K562 (cell line): ENCODE data around the gene ARFGEF3. TPM values are rescaled to one million over a fixed set of nuclear protein-coding genes. Genes with fewer than 3 reads are reported as not detected.

Experiments
- ATAC-seq: fragments of 200-7000 bp; cut with Tn5 transposase; 3 replicates; pipeline ENCODE4 v1.9.1; 2020; ENCODE audit warnings: moderate library complexity
- BruUV-seq: library from RNA; stranded (reverse); fragments of 400-500 nt; replicated peaks from 2 replicates; lab custom pipeline; 2021; lab: Mats Ljungman, UMichigan
- CTCF ChIA-PET: fragments of 300-600 bp; formaldehyde crosslinking; extraction: SDS; loops from one replicate; lab custom pipeline; 2021; ENCODE audit warnings: low intra/inter-chr PET ratio; lab: Yijun Ruan, JAX
- POLR2A ChIA-PET: fragments of 300-600, 350-650 bp; sonication (Branson Sonifier 250); formaldehyde crosslinking; extraction: SDS; loops from one replicate; lab custom pipeline; 2021; ENCODE audit warnings: antibody characterized with exemption, inconsistent platforms; lab: Yijun Ruan, JAX
- DNase-seq, 4 experiments: peaks; one replicate each; pipeline versions ENCODE4 v3.0.0 to v3.0.0-alpha.2; 2011 to 2018; ENCODE audit warnings: low spot score in 3 of 4, mixed read lengths in 3 of 4; ENCODE audit errors: extremely low read depth in 1 of 4
- FAIRE-seq: peaks from 2 replicates; lab custom pipeline; 2011; peaks lifted over from hg19 to GRCh38; lab: Jason Lieb, UNC
- H2AFZ ChIP-seq: 2 replicates; pipeline ENCODE4 v1.6.0; 2011; ENCODE audit warnings: low read depth, low read length, control low read depth, inconsistent platforms
- H3K27ac ChIP-seq: fragments of 200-600 bp; 3 replicates; pipeline ENCODE4 v1.8.0; 2011; ENCODE audit warnings: low read depth, mild to moderate bottlenecking, control low read depth, inconsistent platforms, low read length, moderate library complexity, mixed read lengths; ENCODE audit errors: extremely low read depth
- H3K27me3 ChIP-seq, 2 experiments: fragments of 300-600 bp in 1 of 2; 2 replicates in 1 of 2; 3 replicates in 1 of 2; pipeline versions ENCODE4 v1.6.0 to v1.8.0; 2011; ENCODE audit warnings: inconsistent platforms in 2 of 2, low read length in 2 of 2, mild to moderate bottlenecking in 1 of 2, mixed read lengths in 1 of 2, moderate library complexity in 1 of 2; ENCODE audit not compliant: control insufficient read depth in 2 of 2, insufficient read depth in 2 of 2
- H3K36me3 ChIP-seq: fragments of 300-600 bp; 3 replicates; pipeline ENCODE4 v1.8.0; 2011; ENCODE audit warnings: mild to moderate bottlenecking, low read length, inconsistent platforms; ENCODE audit not compliant: control insufficient read depth, insufficient read depth
- H3K4me1 ChIP-seq, 2 experiments: fragments of 200-600 bp in 1 of 2; replicated peaks in 1 of 2; 2 replicates in 1 of 2; 3 replicates in 1 of 2; pipeline versions ENCODE4 v1.5.1 to v1.8.0; 2011; ENCODE audit warnings: inconsistent platforms in 2 of 2, low read length in 2 of 2, mild to moderate bottlenecking in 1 of 2, mixed read lengths in 1 of 2, moderate library complexity in 1 of 2; ENCODE audit not compliant: control insufficient read depth in 2 of 2, insufficient read depth in 2 of 2
- H3K4me2 ChIP-seq: 2 replicates; pipeline ENCODE4 v1.6.1; 2011; ENCODE audit warnings: low read length, control low read depth, inconsistent platforms, mixed read lengths; ENCODE audit not compliant: insufficient read depth
- H3K4me3 ChIP-seq: fragments of 200-600 bp; sonication (generic), shearing (Covaris generic); 2 replicates; pipeline ENCODE4 v1.5.1; 2016; ENCODE audit warnings: control low read depth, inconsistent platforms
- H3K79me2 ChIP-seq: fragments of 200-600 bp; 3 replicates; pipeline ENCODE4 v1.8.0; 2011; ENCODE audit warnings: low read length, inconsistent platforms; ENCODE audit not compliant: control insufficient read depth, insufficient read depth
- H3K9ac ChIP-seq, 2 experiments: 2 replicates each; pipeline versions ENCODE4 v1.6.0 to v1.6.1; 2011; ENCODE audit warnings: low read depth in 2 of 2, low read length in 2 of 2, control low read depth in 1 of 2, inconsistent platforms in 1 of 2, mild to moderate bottlenecking in 1 of 2, mixed read lengths in 1 of 2; ENCODE audit not compliant: insufficient read depth in 1 of 2
- H3K9me1 ChIP-seq: one replicate; pipeline ENCODE4 v1.6.0; 2011; ENCODE audit warnings: inconsistent platforms, mild to moderate bottlenecking, low read length, moderate library complexity; ENCODE audit not compliant: control insufficient read depth, insufficient read depth
- H3K9me3 ChIP-seq: replicated peaks from 2 replicates; pipeline ENCODE4 v1.5.1; 2011; ENCODE audit warnings: low read depth, low read length, inconsistent platforms; ENCODE audit not compliant: control insufficient read depth, insufficient read depth
- H4K20me1 ChIP-seq: replicated peaks from 2 replicates; pipeline ENCODE4 v1.6.1; 2011; ENCODE audit warnings: low read length, inconsistent platforms, mixed read lengths; ENCODE audit not compliant: control insufficient read depth, insufficient read depth
- CTCFL ChIP-seq: IDR thresholded peaks from 2 replicates; pipeline ENCODE4 v1.6.1; 2011; ENCODE audit warnings: borderline replicate concordance, low read depth, mild to moderate bottlenecking, moderate library complexity, low read length; ENCODE audit not compliant: insufficient read depth, poor library complexity, severe bottlenecking
- EZH2 ChIP-seq: IDR thresholded peaks from 2 replicates; pipeline ENCODE4 v1.6.1; 2012; ENCODE audit warnings: low read depth, mild to moderate bottlenecking, inconsistent platforms, low read length, borderline replicate concordance
- GTF3C2 ChIP-seq: IDR thresholded peaks from 3 replicates; pipeline ENCODE4 v1.6.1; 2011; ENCODE audit warnings: borderline replicate concordance, mild to moderate bottlenecking, moderate library complexity; ENCODE audit not compliant: insufficient read length; ENCODE audit errors: extremely low read depth
- ILK ChIP-seq: fragments of 450-650 bp; IDR thresholded peaks from 2 replicates; pipeline ENCODE4 v1.6.1; 2016; ENCODE audit warnings: missing genetic modification characterization, low read depth, mild to moderate bottlenecking, missing compliant biosample characterization, moderate library complexity, borderline replicate concordance
- NRF1 ChIP-seq, 2 experiments: fragments of 450-650 bp; IDR thresholded peaks in 1 of 2; conservative IDR thresholded peaks in 1 of 2; 2 replicates each; pipeline ENCODE4 v1.6.1; 2014; ENCODE audit warnings: mild to moderate bottlenecking in 2 of 2
- SREBF1 ChIP-seq: fragments of 150-350 bp; IDR thresholded peaks from 2 replicates; pipeline ENCODE4 v1.6.1; 2014; ENCODE audit warnings: antibody characterized with exemption, low read depth, low read length, borderline replicate concordance
- VEZF1 ChIP-seq: fragments of 200-800 bp; sonication (Bioruptor generic); IDR thresholded peaks from 2 replicates; pipeline ENCODE4 v1.6.1; 2017; ENCODE audit warnings: missing genetic modification characterization, missing compliant biosample characterization
- ZBTB7A ChIP-seq: IDR thresholded peaks from 2 replicates; pipeline ENCODE4 v1.6.1; 2011; ENCODE audit warnings: low read depth, mild to moderate bottlenecking, low read length, moderate library complexity, borderline replicate concordance; ENCODE audit not compliant: control insufficient read depth
- ZNF668 ChIP-seq: fragments of 250-450 bp; sonication (Bioruptor Pico); IDR thresholded peaks from 2 replicates; pipeline ENCODE4 v1.8.0; 2022; ENCODE audit warnings: mild to moderate bottlenecking, inconsistent platforms
- WGBS: fragments of 100-300 bp; shearing (Covaris generic); methylation state at CpG from one replicate; pipeline ENCODE4 v1.1.6; 2016; ENCODE audit warnings: low coverage, mixed read lengths; ENCODE audit not compliant: insufficient coverage; ENCODE audit errors: missing lambda C conversion rate; 5-methylcytosine and 5-hydroxymethylcytosine counted together
- in situ Hi-C: fragments of 300-500 bp; cut with MboI; formaldehyde crosslinking; loops from 4 replicates; pipeline ENCODE4 v1.15.0; 2018; ENCODE audit warnings: inconsistent platforms, mixed read lengths
- intact Hi-C: fragments of 100-400 bp; cut with micrococcal nuclease; formaldehyde crosslinking; loops from 2 replicates; pipeline ENCODE4 v1.14.2; 2022
- polyA plus RNA-seq, 8 experiments: library from polyadenylated mRNA; depleted of rRNA in 4 of 8; stranded (reverse) in 5 of 8; unstranded in 3 of 8; fragments of >200 nt; fragmentation: Nextera tagmentation in 2 of 8; fragmentation: Illumina TruSeq in 1 of 8; extraction: Ambion mirVana in 2 of 8; extraction: Trizol in 1 of 8; gene quantifications; 2 replicates each; pipeline versions ENCODE4 v1.2.1 to v1.2.3, GENCODE V29; 2011 to 2014; ENCODE audit warnings: inconsistent platforms in 1 of 8, missing spikeins in 1 of 8
- total RNA-seq, 7 experiments: library from RNA; depleted of rRNA in 6 of 7; stranded (reverse); fragments of >200 nt in 6 of 7; fragmentation: Illumina TruSeq in 2 of 7; extraction: Trizol in 2 of 7; gene quantifications; 2 replicates each; pipeline versions ENCODE4 v1.2.1 to v1.2.3, GENCODE V29; 2011 to 2021; ENCODE audit warnings: low replicate concordance in 1 of 7

The ARFGEF3 gene
- total and polyA plus RNA-seq, 9 of the 15 experiments (the other 6 are each of a cell fraction or from before 2014, with no cell fraction given) = under 0.01 to 0.02 TPM; not detected in 7

GRCh38 chr6:138245751-138246150 lies 84.0 kb downstream of the ARFGEF3 start:
- ChIA-PET POLR2A (interaction anchor here (0.5 kb wide), 1 partner anchor 184 kb away, joined by 3 read pairs; no protein-coding TSS in a partner anchor), CTCF (no interaction called here)
- Histone ChIP-seq H3K9me3 (no peaks in the 10 kb centered on the region), H3K4me1 (no peaks in the 10 kb centered on the region), H3K27me3 (peaks cover 8 to 11% of the 10 kb centered on the region in 2 experiments), H3K4me3 (no peak overlapping the region), H3K9ac (no peak overlapping the region), H3K27ac (no peak overlapping the region), H3K79me2 (no peaks in the 10 kb centered on the region), H3K36me3 (no peaks in the 10 kb centered on the region), H3K9me1 (no peaks in the 10 kb centered on the region), H3K4me2 (no peak overlapping the region), H2AFZ (no peak overlapping the region), H4K20me1 (no peaks in the 10 kb centered on the region)
- BruUV-seq = no TSS peak
- TF ChIP-seq CTCFL = no peak
- TF ChIP-seq GTF3C2 = no peak
- TF ChIP-seq NRF1 (conservative IDR thresholded peaks at IDR 0.05 in 1 of 2, IDR thresholded peaks at IDR 0.05 in 1 of 2) = no peak
- TF ChIP-seq EZH2 = no peak
- no peak for TF ChIP-seq VEZF1 (CRISPR knock-in tag)
- TF ChIP-seq ILK (tag) = no peak
- TF ChIP-seq ZNF668 (CRISPR knock-in tag) = no peak
- no peak for TF ChIP-seq SREBF1
- TF ChIP-seq ZBTB7A = no peak
- WGBS = 0% methylated on average over 3 of the region's 3 CpGs
- FAIRE-seq (no peak), DNase-seq (no peak), ATAC-seq (no peak)
- in situ Hi-C loops (no loop called here), intact Hi-C loops (no loop called here)
